OCI-LY7 (cell line): ENCODE data around the gene GOSR2. TPM values are rescaled to one million over a fixed set of nuclear protein-coding genes. Genes with fewer than 3 reads are reported as not detected.

Experiments
- BruUV-seq: library from RNA; stranded (reverse); fragments of 400-500 nt; replicated peaks from 2 replicates; lab custom pipeline; 2021; lab: Mats Ljungman, UMichigan
- CTCF ChIA-PET: fragments of 300-600 bp; sonication (Branson Sonifier 250); formaldehyde crosslinking; loops from one replicate; lab custom pipeline; 2022; ENCODE audit warnings: antibody characterized with exemption; ENCODE audit not compliant: unreplicated experiment; lab: Charles Lee
- POLR2A ChIA-PET: fragments of 300-600 bp; sonication (Branson Sonifier 250); formaldehyde crosslinking; loops from one replicate; lab custom pipeline; 2022; ENCODE audit warnings: antibody characterized with exemption; lab: Charles Lee
- DNase-seq: peaks from one replicate; pipeline ENCODE4 v3.0.0-alpha.2; 2015; ENCODE audit warnings: low spot score
- H2AFZ ChIP-seq: fragments of 200-600 bp; sonication (generic), shearing (Covaris generic); 2 replicates; pipeline ENCODE4 v1.6.1; 2014; ENCODE audit warnings: mild to moderate bottlenecking, antibody characterized with exemption, low read length, moderate library complexity
- H3K27ac ChIP-seq: fragments of 200-600 bp; sonication (generic); 2 replicates; pipeline ENCODE4 v1.5.1; 2014; ENCODE audit warnings: mixed run types, low read depth, mild to moderate bottlenecking, moderate library complexity, low read length, inconsistent platforms; ENCODE audit not compliant: poor library complexity, severe bottlenecking
- H3K36me3 ChIP-seq: fragments of 200-600 bp; sonication (generic); 2 replicates; pipeline ENCODE4 v1.6.1; 2014; ENCODE audit warnings: mild to moderate bottlenecking, antibody characterized with exemption, low read length, moderate library complexity, mixed read lengths; ENCODE audit not compliant: insufficient read depth
- H3K4me1 ChIP-seq: fragments of 200-600 bp; sonication (generic); 2 replicates; pipeline ENCODE4 v1.5.1; 2014; ENCODE audit warnings: mild to moderate bottlenecking, low read length; ENCODE audit not compliant: insufficient read depth, poor library complexity, severe bottlenecking
- H3K4me2 ChIP-seq: fragments of 200-600 bp; sonication (generic); 2 replicates; pipeline ENCODE4 v1.6.1; 2014; ENCODE audit warnings: mild to moderate bottlenecking, low read length
- H3K4me3 ChIP-seq: fragments of 200-600 bp; sonication (generic); 2 replicates; pipeline ENCODE4 v1.5.1; 2014; ENCODE audit warnings: mild to moderate bottlenecking, low read depth, low read length; ENCODE audit not compliant: poor library complexity, severe bottlenecking
- H3K79me2 ChIP-seq: fragments of 200-600 bp; sonication (generic); 2 replicates; pipeline ENCODE4 v1.6.1; 2016; ENCODE audit warnings: low read depth, mild to moderate bottlenecking, low read length, moderate library complexity, mixed read lengths; ENCODE audit not compliant: insufficient read depth
- H3K9me2 ChIP-seq: fragments of 200-600 bp; sonication (generic); 2 replicates; pipeline ENCODE4 v1.6.1; 2016; ENCODE audit warnings: mild to moderate bottlenecking, low read length, mixed read lengths; ENCODE audit not compliant: insufficient read depth
- H3K9me3 ChIP-seq: fragments of 200-600 bp; sonication (generic); 2 replicates; pipeline ENCODE4 v1.6.1; 2014; ENCODE audit warnings: mild to moderate bottlenecking, mixed run types, low read length, mixed read lengths
- H4K20me1 ChIP-seq: fragments of 200-600 bp; sonication (generic); 2 replicates; pipeline ENCODE4 v1.6.1; 2014; ENCODE audit warnings: mild to moderate bottlenecking, antibody characterized with exemption, low read length, moderate library complexity, mixed read lengths; ENCODE audit not compliant: insufficient read depth
- EZH2phosphoT487 ChIP-seq: fragments of 200-600 bp; sonication (generic); IDR thresholded peaks from 2 replicates; pipeline ENCODE4 v1.6.1; 2018; ENCODE audit warnings: low read depth, borderline replicate concordance, mild to moderate bottlenecking, mixed run types, antibody characterized with exemption, low read length, moderate library complexity, mixed read lengths
- intact Hi-C: fragments of 100-400 bp; cut with micrococcal nuclease; formaldehyde crosslinking; loops from one replicate; pipeline ENCODE4 v1.10.0; 2022; ENCODE audit not compliant: unreplicated experiment
- total RNA-seq, 2 experiments: library from RNA; depleted of rRNA in 1 of 2; stranded (reverse); fragments of >200 nt in 1 of 2; shearing (Covaris generic) in 1 of 2; gene quantifications; 2 replicates each; pipeline ENCODE4 v1.2.3, GENCODE V29; 2014 to 2022
- TF ChIP-seq, protein P1 (sequence below): fragments of 200-600 bp; sonication (generic); conservative IDR thresholded peaks from 2 replicates; pipeline ENCODE4 v1.5.1; 2014; ENCODE audit warnings: mild to moderate bottlenecking, antibody characterized with exemption, low read length, moderate library complexity, mixed read lengths

Gene GOSR2
- total RNA-seq, 2 experiments from 2014 or later, result 46.5 to 62.8 TPM

DNA sequence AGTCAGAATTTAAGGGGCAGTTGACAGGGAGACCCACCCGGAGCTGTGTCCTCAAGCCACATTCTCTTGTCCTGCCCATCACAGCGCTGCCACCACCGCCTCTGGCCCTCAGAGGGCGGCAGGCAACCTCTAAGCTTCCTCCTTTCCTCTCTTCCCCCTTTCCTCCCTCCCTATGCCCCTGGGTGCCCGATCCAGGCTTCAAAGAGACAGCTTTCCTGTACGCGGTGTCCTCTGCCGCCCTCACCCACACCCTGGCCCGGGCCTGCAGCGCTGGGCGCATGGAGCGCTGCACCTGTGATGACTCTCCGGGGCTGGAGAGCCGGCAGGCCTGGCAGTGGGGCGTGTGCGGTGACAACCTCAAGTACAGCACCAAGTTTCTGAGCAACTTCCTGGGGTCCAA lies 48.1 kb upstream of the GOSR2 start:
- DNase-seq, result no peak
- H3K9me2 ChIP-seq, result no peaks in the 10 kb centered on the region
- no peak overlapping the region for H2AFZ ChIP-seq
- no peaks in the 10 kb centered on the region for H4K20me1 ChIP-seq
- no peak overlapping the region for H3K4me3 ChIP-seq
- BruUV-seq, result no TSS peak
- intact Hi-C loops, result no loop called here
- ChIA-PET POLR2A (no interaction called here), CTCF (no interaction called here)
- no peaks in the 10 kb centered on the region for H3K79me2 ChIP-seq
- TF ChIP-seq, protein P1, sequence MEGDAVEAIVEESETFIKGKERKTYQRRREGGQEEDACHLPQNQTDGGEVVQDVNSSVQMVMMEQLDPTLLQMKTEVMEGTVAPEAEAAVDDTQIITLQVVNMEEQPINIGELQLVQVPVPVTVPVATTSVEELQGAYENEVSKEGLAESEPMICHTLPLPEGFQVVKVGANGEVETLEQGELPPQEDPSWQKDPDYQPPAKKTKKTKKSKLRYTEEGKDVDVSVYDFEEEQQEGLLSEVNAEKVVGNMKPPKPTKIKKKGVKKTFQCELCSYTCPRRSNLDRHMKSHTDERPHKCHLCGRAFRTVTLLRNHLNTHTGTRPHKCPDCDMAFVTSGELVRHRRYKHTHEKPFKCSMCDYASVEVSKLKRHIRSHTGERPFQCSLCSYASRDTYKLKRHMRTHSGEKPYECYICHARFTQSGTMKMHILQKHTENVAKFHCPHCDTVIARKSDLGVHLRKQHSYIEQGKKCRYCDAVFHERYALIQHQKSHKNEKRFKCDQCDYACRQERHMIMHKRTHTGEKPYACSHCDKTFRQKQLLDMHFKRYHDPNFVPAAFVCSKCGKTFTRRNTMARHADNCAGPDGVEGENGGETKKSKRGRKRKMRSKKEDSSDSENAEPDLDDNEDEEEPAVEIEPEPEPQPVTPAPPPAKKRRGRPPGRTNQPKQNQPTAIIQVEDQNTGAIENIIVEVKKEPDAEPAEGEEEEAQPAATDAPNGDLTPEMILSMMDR, result no peak
- TF ChIP-seq EZH2phosphoT487, result no peak
- no peak overlapping the region for H3K27ac ChIP-seq
- H3K9me3 ChIP-seq, result no peaks in the 10 kb centered on the region
- peaks cover 9% of the 10 kb centered on the region for H3K4me1 ChIP-seq
- H3K4me2 ChIP-seq, result no peak overlapping the region
- no peaks in the 10 kb centered on the region for H3K36me3 ChIP-seq

DNA sequence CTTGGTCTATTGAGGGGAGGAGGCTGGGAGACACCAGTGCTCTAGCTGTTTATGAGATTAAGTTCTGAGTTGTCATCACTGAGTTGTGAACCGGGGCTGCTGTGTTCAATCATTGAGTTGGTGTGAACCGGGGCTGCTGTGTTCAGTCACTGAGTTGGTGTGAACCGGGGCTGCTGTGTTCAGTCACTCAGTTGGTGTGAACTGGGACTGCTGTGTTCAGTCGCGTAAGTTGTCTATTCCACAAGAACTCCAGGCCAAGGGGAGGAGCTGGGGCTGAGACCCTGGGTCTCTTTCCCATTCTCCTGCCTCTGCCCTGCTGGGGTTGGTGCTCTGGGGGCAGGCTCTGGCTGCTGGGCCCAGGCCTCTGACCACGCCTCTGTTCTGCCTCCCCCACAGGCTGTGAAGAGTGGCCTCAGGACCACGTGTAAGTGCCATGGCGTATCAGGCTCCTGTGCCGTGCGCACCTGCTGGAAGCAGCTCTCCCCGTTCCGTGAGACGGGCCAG lies 47.1 kb upstream of the GOSR2 start:
- no peak overlapping the region for H3K4me2 ChIP-seq
- no peak overlapping the region for H3K4me3 ChIP-seq
- intact Hi-C loops, result no loop called here
- ChIA-PET CTCF (no interaction called here), POLR2A (interaction anchor here (0.6 kb wide), 1 partner anchor 1938 kb away, joined by 3 read pairs; no protein-coding TSS in a partner anchor)
- H2AFZ ChIP-seq, result no peak overlapping the region
- DNase-seq, result peak; percentile 20
- H4K20me1 ChIP-seq, result no peaks in the 10 kb centered on the region
- no peaks in the 10 kb centered on the region for H3K9me3 ChIP-seq
- peaks cover 9% of the 10 kb centered on the region for H3K4me1 ChIP-seq
- no peaks in the 10 kb centered on the region for H3K9me2 ChIP-seq
- no peak overlapping the region for H3K27ac ChIP-seq
- H3K36me3 ChIP-seq, result no peaks in the 10 kb centered on the region
- TF ChIP-seq, protein P1, result no peak
- TF ChIP-seq EZH2phosphoT487, result no peak
- BruUV-seq, result no TSS peak
- H3K79me2 ChIP-seq, result no peaks in the 10 kb centered on the region

DNA sequence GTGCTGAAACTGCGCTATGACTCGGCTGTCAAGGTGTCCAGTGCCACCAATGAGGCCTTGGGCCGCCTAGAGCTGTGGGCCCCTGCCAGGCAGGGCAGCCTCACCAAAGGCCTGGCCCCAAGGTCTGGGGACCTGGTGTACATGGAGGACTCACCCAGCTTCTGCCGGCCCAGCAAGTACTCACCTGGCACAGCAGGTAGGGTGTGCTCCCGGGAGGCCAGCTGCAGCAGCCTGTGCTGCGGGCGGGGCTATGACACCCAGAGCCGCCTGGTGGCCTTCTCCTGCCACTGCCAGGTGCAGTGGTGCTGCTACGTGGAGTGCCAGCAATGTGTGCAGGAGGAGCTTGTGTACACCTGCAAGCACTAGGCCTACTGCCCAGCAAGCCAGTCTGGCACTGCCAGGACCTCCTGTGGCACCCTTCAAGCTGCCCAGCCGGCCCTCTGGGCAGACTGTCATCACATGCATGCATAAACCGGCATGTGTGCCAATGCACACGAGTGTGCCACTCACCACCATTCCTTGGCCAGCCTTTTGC lies 46.5 kb upstream of the GOSR2 start:
- H3K36me3 ChIP-seq, result no peaks in the 10 kb centered on the region
- H3K27ac ChIP-seq, result no peak overlapping the region
- intact Hi-C loops, result no loop called here
- ChIA-PET POLR2A (no interaction called here), CTCF (no interaction called here)
- no peaks in the 10 kb centered on the region for H4K20me1 ChIP-seq
- no peak overlapping the region for H3K4me3 ChIP-seq
- no peaks in the 10 kb centered on the region for H3K9me2 ChIP-seq
- BruUV-seq, result no TSS peak
- H3K79me2 ChIP-seq, result no peaks in the 10 kb centered on the region
- H3K4me2 ChIP-seq, result no peak overlapping the region
- peak; percentile 71 for DNase-seq
- H2AFZ ChIP-seq, result no peak overlapping the region
- H3K9me3 ChIP-seq, result no peaks in the 10 kb centered on the region
- peaks cover 9% of the 10 kb centered on the region for H3K4me1 ChIP-seq
- no peak for TF ChIP-seq EZH2phosphoT487
- TF ChIP-seq, protein P1, result peak; percentile 72
